Measurements from ENCODE around the gene CACFD1. TPM values are rescaled to one million over a fixed set of nuclear protein-coding genes. Genes with fewer than 3 reads are reported as not detected.

CACFD1 gene
- total RNA-seq, 1 experiment from 2014 or later: 22.5 TPM

GRCh38 chr9:133454943-133455673 is 4.7 kb upstream of the CACFD1 start:
- H3K4me3 Mint-ChIP-seq: no peak overlapping the region

More at GRCh38 chr9:133454943-133455673, 4.7 kb upstream of the CACFD1 start:
- no peak for TF ChIP-seq ZBTB43 (CRISPR knock-in tag; IDR thresholded peaks at IDR 0.05)
- TF ChIP-seq CREM (CRISPR knock-in tag; IDR thresholded peaks at IDR 0.05): no peak
- no peak for TF ChIP-seq AFF4 (CRISPR knock-in tag; IDR thresholded peaks at IDR 0.05; ENCODE audit: borderline replicate concordance)
- no peak for TF ChIP-seq E2F1 (CRISPR knock-in tag; IDR thresholded peaks at IDR 0.05)
- no peak for TF ChIP-seq NR1H2 (CRISPR knock-in tag; IDR thresholded peaks at IDR 0.05)
- no peak for TF ChIP-seq NR3C1 (CRISPR knock-in tag; conservative IDR thresholded peaks at IDR 0.05; ENCODE audit: low read depth)
- TF ChIP-seq USF2 (CRISPR knock-in tag; IDR thresholded peaks at IDR 0.05): no peak
- TF ChIP-seq ATF6 (CRISPR knock-in tag; IDR thresholded peaks at IDR 0.05): no peak
- TF ChIP-seq NR2C2 (CRISPR knock-in tag; IDR thresholded peaks at IDR 0.05): no peak
- no peak for TF ChIP-seq TEAD4 (CRISPR knock-in tag; IDR thresholded peaks at IDR 0.05)
- no peak for TF ChIP-seq ZMAT4 (CRISPR knock-in tag; IDR thresholded peaks at IDR 0.05)
- no peak for TF ChIP-seq SMAD4 (CRISPR knock-in tag; IDR thresholded peaks at IDR 0.05)
- TF ChIP-seq ZNF317 (CRISPR knock-in tag; IDR thresholded peaks at IDR 0.05; ENCODE audit: borderline replicate concordance, low read depth): no peak
- no peak for TF ChIP-seq ZNF671 (CRISPR knock-in tag; IDR thresholded peaks at IDR 0.05)
- TF ChIP-seq JAZF1 (CRISPR knock-in tag; IDR thresholded peaks at IDR 0.05): no peak
- TF ChIP-seq ERG (CRISPR knock-in tag; IDR thresholded peaks at IDR 0.05): no peak
- Mint-ChIP-seq H3K9me3 (no peaks in the 10 kb centered on the region), H3K27me3 (ENCODE audit: low read depth) (no peaks in the 10 kb centered on the region), H3K27ac (no peak overlapping the region), H3K4me1 (peaks cover 10% of the 10 kb centered on the region), H3K36me3 (no peaks in the 10 kb centered on the region)
- no peak for DNase-seq (ENCODE audit: low spot score)
- ChIA-PET POLR2A (no interaction called here), CTCF (interaction anchor here (1.1 to 3.0 kb wide), 4 partner anchors 11 to 57 kb away, joined by 3 to 15 read pairs (median 4); no protein-coding TSS in a partner anchor)
- no peak for ATAC-seq

Measured in WTC11 (cell line).